HEK293 (cell line): ENCODE measurements around the gene PPARD.

Experiments
- CTCF ChIP-seq: fragments of 450-650 bp; formaldehyde crosslinking; IDR thresholded peaks from 2 replicates; pipeline ENCODE4 v1.5.1; 2016; ENCODE audit warnings: missing biosample characterization, missing genetic modification characterization
- KLF17 ChIP-seq: fragments of 450-650 bp; formaldehyde crosslinking; IDR thresholded peaks from 2 replicates; pipeline ENCODE4 v1.5.1; 2016; ENCODE audit warnings: missing biosample characterization, missing genetic modification characterization
- TCF7L2 ChIP-seq: IDR thresholded peaks from 2 replicates; pipeline ENCODE4 v1.6.1; 2011; ENCODE audit warnings: low read depth, mild to moderate bottlenecking, inconsistent platforms, low read length, moderate library complexity, borderline replicate concordance
- YY2 ChIP-seq: fragments of 450-650 bp; formaldehyde crosslinking; IDR thresholded peaks from 2 replicates; pipeline ENCODE4 v1.5.1; 2016; ENCODE audit warnings: missing biosample characterization, missing genetic modification characterization
- ZBTB11 ChIP-seq: fragments of 450-650 bp; formaldehyde crosslinking; conservative IDR thresholded peaks from 2 replicates; pipeline ENCODE4 v1.5.1; 2016; ENCODE audit warnings: low read depth, missing biosample characterization, missing genetic modification characterization
- ZBTB21 ChIP-seq: fragments of 450-650 bp; formaldehyde crosslinking; IDR thresholded peaks from 2 replicates; pipeline ENCODE4 v1.5.1; 2017; ENCODE audit warnings: missing biosample characterization, missing genetic modification characterization
- ZBTB48 ChIP-seq: fragments of 450-650 bp; formaldehyde crosslinking; IDR thresholded peaks from 2 replicates; pipeline ENCODE4 v1.5.1; 2016; ENCODE audit warnings: missing biosample characterization, missing genetic modification characterization
- ZFP3 ChIP-seq: fragments of 450-650 bp; formaldehyde crosslinking; IDR thresholded peaks from 2 replicates; pipeline ENCODE4 v1.5.1; 2016; ENCODE audit warnings: low read depth, missing biosample characterization, missing genetic modification characterization
- ZNF23 ChIP-seq: fragments of 450-650 bp; formaldehyde crosslinking; IDR thresholded peaks from 2 replicates; pipeline ENCODE4 v1.5.1; 2016; ENCODE audit warnings: missing biosample characterization, missing genetic modification characterization, borderline replicate concordance
- ZNF274 ChIP-seq, 2 experiments: fragments of 200-500 bp in 1 of 2; fragments of 450-650 bp in 1 of 2; sonication (Bioruptor generic) in 1 of 2; formaldehyde crosslinking in 1 of 2; IDR thresholded peaks; 2 replicates each; pipeline versions ENCODE4 v1.5.1 to v1.6.1; 2014 to 2016; ENCODE audit warnings: borderline replicate concordance in 1 of 2, inconsistent platforms in 1 of 2, low read length in 1 of 2, missing biosample characterization in 1 of 2, missing genetic modification characterization in 1 of 2
- ZNF658 ChIP-seq: fragments of 450-650 bp; formaldehyde crosslinking; IDR thresholded peaks from 2 replicates; pipeline ENCODE4; 2016; ENCODE audit warnings: missing biosample characterization, missing genetic modification characterization
- ZNF776 ChIP-seq: fragments of 450-650 bp; formaldehyde crosslinking; IDR thresholded peaks from 2 replicates; pipeline ENCODE4 v1.5.0; 2017; ENCODE audit warnings: missing biosample characterization, missing genetic modification characterization, borderline replicate concordance
- TF ChIP-seq, protein P1 (sequence below): fragments of 450-650 bp; IDR thresholded peaks from 2 replicates; pipeline ENCODE4 v1.5.1; 2018; ENCODE audit warnings: missing biosample characterization, mild to moderate bottlenecking, missing genetic modification characterization
- TF ChIP-seq, protein P2 (sequence below): fragments of 450-650 bp; formaldehyde crosslinking; IDR thresholded peaks from 2 replicates; pipeline ENCODE4 v1.5.1; 2017; ENCODE audit warnings: missing biosample characterization, missing genetic modification characterization

GRCh38 chr6:35343835-35344550, 1.6 kb downstream of the PPARD start:
- TF ChIP-seq ZBTB48 (no peak), CTCF (tag by site-specific recombination) (no peak), ZNF23 (no peak), ZBTB11 (tag by site-specific recombination) (no peak), ZNF776 (tag by site-specific recombination) (no peak), TCF7L2 (no peak), ZNF274 (IDR thresholded peaks at IDR 0.05; ENCODE audit: low read length) (no peak), ZNF274 (tag by site-specific recombination; IDR thresholded peaks at IDR 0.05; ENCODE audit: borderline replicate concordance) (no peak), YY2 (no peak), KLF17 (tag by site-specific recombination) (no peak), ZFP3 (tag by site-specific recombination) (no peak), ZBTB21 (tag by site-specific recombination) (no peak), ZNF658 (tag by site-specific recombination) (no peak)
- TF ChIP-seq, protein P1, sequence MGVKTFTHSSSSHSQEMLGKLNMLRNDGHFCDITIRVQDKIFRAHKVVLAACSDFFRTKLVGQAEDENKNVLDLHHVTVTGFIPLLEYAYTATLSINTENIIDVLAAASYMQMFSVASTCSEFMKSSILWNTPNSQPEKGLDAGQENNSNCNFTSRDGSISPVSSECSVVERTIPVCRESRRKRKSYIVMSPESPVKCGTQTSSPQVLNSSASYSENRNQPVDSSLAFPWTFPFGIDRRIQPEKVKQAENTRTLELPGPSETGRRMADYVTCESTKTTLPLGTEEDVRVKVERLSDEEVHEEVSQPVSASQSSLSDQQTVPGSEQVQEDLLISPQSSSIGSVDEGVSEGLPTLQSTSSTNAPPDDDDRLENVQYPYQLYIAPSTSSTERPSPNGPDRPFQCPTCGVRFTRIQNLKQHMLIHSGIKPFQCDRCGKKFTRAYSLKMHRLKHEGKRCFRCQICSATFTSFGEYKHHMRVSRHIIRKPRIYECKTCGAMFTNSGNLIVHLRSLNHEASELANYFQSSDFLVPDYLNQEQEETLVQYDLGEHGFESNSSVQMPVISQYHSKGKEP (tag by site-specific recombination) = no peak
- TF ChIP-seq, protein P2, sequence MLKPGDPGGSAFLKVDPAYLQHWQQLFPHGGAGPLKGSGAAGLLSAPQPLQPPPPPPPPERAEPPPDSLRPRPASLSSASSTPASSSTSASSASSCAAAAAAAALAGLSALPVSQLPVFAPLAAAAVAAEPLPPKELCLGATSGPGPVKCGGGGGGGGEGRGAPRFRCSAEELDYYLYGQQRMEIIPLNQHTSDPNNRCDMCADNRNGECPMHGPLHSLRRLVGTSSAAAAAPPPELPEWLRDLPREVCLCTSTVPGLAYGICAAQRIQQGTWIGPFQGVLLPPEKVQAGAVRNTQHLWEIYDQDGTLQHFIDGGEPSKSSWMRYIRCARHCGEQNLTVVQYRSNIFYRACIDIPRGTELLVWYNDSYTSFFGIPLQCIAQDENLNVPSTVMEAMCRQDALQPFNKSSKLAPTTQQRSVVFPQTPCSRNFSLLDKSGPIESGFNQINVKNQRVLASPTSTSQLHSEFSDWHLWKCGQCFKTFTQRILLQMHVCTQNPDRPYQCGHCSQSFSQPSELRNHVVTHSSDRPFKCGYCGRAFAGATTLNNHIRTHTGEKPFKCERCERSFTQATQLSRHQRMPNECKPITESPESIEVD (tag by site-specific recombination) = no peak
